HG03442 (cell line): ENCODE data around the gene GOLGB1.
A peak's percentile ranks its signal among the peaks of the same experiment; 100 is the strongest.
"Not testable (repeated sequence)": the region's sequence is repeated elsewhere in the genome, so short reads cannot be mapped to it uniquely, and the experiment has no call there.

ENCODE experiments used
- ATAC-seq: cut with Tn5 transposase; IDR thresholded peaks from one replicate; pipeline ENCODE4 v1.9.1; 2021; ENCODE audit warnings: mild to moderate bottlenecking, moderate library complexity; ENCODE audit not compliant: unreplicated experiment

Gene GOLGB1

GRCh38 chr3:121690777-121691405 is 58.6 kb downstream of the GOLGB1 start:
- peak; percentile 73 for ATAC-seq

GRCh38 chr3:121688747-121689146 is 60.8 kb downstream of the GOLGB1 start:
- not testable (repeated sequence) for ATAC-seq

- no peak for ATAC-seq
These were observed 67.7 kb downstream of the GOLGB1 start for GRCh38 chr3:121681792-121682191.

GRCh38 chr3:121677141-121677540 is 72.4 kb downstream of the GOLGB1 start:
- ATAC-seq = no peak

DNA sequence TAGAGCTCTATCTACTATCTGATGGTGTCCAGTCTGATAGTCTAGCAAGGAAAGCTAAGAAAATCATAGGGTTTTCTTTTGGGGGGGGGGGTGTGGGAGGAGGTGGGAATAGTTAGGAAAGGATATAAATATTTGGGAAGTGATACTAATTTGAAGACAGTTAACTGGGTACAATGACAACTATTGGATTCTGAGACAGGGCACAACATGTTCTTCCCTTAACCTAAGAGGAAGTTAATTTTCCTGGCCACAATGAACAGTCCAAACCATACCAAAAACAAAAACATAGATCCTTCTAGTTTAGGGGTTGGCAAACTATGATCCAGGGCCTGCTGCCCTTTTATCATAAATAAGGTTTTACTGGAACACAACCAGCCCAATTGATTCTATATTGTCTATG is 78.9 kb downstream of the GOLGB1 start:
- ATAC-seq = no peak

- ATAC-seq = no peak
These were observed 82.2 kb downstream of the GOLGB1 start for GRCh38 chr3:121667333-121667732.

DNA sequence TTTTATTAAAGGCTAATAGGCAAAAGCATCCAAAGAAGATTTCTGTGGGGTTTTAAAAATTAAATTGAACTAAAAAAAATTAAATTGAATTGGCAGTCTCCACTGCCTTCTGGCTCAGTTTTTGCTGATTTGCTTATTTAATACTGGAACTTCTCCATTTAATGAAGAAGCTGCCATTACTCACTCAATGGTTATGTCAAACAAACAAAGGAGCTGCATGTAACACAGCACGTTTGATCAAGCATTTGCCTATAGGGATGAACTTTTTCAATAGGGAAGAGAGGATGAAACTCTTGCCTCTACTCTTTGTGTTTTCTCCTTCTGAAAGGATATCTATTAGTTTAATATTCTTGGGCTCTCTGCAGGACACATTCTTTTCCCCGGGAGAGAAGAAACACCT is 84.1 kb downstream of the GOLGB1 start:
- no peak for ATAC-seq

DNA sequence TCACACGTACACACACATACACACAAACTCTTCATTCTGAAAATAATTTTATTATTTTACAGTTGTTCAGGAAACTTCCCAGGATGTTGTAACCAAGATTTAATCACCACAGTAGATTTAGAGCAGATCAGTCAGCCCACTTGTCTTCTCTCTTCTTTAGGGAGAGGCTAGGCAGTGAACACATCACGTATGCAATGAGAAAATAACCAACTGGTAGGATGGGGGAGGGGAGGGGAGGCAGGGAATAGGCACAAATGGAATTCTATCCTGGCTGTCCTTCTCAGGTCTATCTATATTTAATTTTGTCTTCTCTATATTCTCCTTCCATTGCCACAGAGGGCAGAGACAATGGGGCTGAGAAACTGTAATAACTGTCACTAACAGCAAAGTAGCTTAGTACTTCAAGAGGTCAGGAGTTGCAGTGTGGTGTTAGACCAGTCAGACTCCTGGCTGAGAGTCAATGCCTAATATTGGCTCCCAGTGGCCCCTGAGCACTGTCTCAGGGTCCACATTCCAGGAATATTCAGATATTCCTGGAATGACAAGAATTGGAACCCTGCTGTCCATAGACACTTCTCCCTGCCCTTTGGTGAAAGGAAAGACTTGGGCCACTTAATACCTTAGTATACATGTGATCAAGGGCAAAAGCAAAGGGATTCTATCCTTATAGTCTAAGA is 86.2 kb downstream of the GOLGB1 start:
- ATAC-seq = no peak

GRCh38 chr3:121662742-121663141 is 86.8 kb downstream of the GOLGB1 start:
- no peak for ATAC-seq

- ATAC-seq = no peak
These were observed 88.2 kb downstream of the GOLGB1 start for GRCh38 chr3:121661376-121661775.

DNA sequence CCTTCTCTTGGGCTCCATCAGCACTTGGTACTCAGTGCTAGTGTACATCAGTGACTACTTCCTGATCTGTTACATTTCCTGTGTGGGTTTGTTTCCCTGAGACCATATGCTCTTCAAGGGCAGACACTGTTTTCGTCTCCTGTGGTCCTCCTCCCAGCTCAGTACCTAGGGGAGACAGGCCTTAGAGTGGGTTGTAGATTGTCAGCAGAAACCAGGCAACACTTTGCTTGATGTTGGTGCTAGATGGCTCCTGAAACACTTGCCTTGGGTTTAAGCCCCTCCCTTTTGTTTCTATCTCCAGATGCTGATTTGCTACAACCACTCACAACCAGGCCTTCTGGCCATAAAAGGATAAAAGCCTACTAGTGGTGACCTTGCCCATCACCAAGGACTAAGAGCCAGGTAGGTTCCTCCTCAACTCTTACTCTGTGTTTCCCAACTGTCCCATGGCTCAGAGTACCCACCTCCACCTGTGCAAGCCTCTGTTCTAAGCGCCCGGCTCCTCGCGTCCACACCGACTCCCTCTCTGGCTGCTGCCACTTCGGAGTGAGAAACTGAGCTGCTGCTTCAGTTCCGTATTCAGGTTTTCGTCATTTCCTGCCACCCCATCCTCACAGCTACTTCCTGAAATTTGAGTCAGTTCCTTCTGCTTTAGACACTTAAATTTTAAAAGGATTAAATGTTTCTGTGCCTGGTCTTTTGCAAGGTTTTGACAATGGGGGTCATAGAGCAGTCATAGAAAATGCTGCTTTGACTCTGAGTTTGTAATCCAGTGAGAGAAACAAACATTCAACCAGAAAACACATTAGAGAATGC is 89.0 kb downstream of the GOLGB1 start, which contains the start of gene HCLS1:
Gene HCLS1 (minus strand): TSS at position 548 of the 816 bp plus-strand sequence. CDS start 2,556 bp downstream, outside the sequence.
- peak; percentile 81 for ATAC-seq

GRCh38 chr3:121659586-121659985 is 90.0 kb downstream of the GOLGB1 start:
- no peak for ATAC-seq

DNA sequence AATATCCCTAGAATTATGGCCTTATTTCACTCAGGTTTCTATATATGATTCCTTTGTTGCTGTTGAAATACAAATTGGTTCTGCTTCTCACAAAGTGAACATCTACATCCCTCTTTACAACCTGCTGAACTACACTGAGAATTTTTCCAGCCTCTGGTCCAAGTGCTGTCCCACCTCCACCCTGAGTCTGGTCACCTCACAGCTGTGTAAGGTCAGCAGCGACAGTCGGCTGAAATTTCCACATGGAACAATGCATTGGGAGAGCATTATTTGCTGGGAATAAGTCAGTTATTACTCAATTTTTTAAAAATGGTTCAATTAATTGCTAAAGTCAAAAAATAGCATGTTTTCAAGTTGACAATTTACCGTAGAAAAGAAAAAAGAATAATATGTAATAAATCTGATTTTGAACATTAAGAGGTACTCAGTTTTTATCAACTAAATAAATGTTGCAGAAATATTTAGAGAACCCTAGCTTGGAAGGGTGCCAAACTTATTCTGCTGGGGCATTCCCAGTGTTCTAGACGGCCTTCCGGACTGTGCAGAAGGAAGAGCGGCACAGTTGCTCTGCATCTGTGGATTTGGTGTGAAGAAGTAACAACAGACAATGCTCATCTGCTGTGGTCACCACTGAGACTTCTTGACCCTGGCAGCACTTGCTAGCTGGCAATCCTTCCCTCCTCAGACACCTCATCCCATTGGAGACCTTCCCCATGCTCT is 90.7 kb downstream of the GOLGB1 start:
- ATAC-seq = no peak

- ATAC-seq = peak; percentile 75
These were observed 94.8 kb downstream of the GOLGB1 start for GRCh38 chr3:121654493-121655385.

- ATAC-seq = no peak
These were observed 97.9 kb downstream of the GOLGB1 start for GRCh38 chr3:121651684-121652083.

DNA sequence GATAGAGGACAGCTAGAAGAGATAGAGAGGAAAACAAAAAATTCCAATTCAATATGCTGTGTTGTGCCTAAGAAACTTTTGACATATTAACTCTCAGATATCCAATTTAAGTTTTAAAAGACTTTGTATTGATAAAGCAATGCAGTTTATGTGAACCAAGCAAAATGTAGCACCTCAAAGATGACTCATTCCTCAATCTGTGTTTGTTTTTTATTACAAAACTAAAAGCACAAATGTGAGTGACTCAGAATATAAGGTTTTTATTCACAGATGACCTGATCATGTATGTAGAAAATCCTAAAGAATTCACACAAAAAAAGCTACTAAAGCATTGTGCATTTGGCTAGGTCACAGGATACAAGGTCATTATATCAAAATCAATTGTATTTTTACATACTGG is 99.9 kb downstream of the GOLGB1 start:
- ATAC-seq = no peak

DNA sequence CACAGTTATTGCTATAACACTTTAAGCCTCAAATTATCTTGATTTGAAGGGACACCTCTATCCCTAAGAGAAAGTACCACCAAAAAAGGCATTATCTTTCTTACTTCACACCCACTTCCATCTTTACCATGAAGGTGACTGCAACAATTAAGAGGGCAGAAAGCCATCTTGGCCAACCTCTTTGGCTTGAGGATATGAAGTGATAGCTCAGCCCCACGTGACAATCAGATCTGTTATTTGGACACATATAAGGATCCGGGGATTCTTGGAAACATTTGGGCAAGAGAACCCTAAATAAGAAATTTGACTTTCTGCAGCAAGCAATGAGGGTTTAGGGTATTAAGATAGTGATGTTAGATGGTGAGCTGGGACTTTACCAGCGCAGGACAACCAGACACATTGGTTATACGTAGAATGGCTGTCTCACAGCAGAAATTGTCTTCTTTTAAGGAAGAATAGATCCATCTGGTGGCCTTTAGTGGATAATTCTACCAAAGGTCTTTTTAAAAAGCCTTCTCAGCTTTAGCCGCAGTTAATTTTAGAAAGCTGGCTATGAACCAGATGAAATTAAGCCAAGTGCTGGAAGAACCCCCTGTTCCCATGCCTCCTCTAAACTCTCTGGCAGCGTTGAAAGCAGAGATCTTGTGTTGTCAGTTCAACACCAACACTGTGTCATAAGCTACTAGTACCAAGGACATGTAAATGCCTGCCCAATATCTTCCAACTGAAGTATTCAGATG is 101.2 kb downstream of the GOLGB1 start:
- no peak for ATAC-seq

- no peak for ATAC-seq
These were observed 104.5 kb downstream of the GOLGB1 start for GRCh38 chr3:121645054-121645453.

GRCh38 chr3:121642601-121643314 is 106.8 kb downstream of the GOLGB1 start:
- ATAC-seq = no peak
